Measurements from ENCODE around the gene ZEB1.

- TF ChIP-seq CTCF (IDR thresholded peaks at IDR 0.05; ENCODE audit: low read depth, low read length, poor library complexity, severe bottlenecking) (no peak), EZH2phosphoT487 (IDR thresholded peaks at IDR 0.05; ENCODE audit: borderline replicate concordance, low read length) (no peak)
These were observed 138.8 kb downstream of the ZEB1 start for GRCh38 chr10:31457858-31458257.

All from DOHH2 (cell line).